GM08714 (cell line): Measurements from ENCODE around the gene PPP1R12B.

Experiments
- H3K4me3 ChIP-seq: fragments of 200-500 bp; sonication (Bioruptor generic); 2 replicates; pipeline ENCODE4 v1.5.1; 2014; ENCODE audit warnings: mild to moderate bottlenecking, low read length, inconsistent platforms
- ZNF274 ChIP-seq: IDR thresholded peaks from 2 replicates; pipeline ENCODE4 v1.6.1; 2012; ENCODE audit warnings: mild to moderate bottlenecking, low read depth, low read length

PPP1R12B gene

GRCh38 chr1:202561240-202561639 lies 212.7 kb downstream of the PPP1R12B start:
- no peak for TF ChIP-seq ZNF274
- H3K4me3 ChIP-seq = no peak overlapping the region

- TF ChIP-seq ZNF274 = no peak
- no peak overlapping the region for H3K4me3 ChIP-seq
Measured at GRCh38 chr1:202561726-202562443, 213.4 kb downstream of the PPP1R12B start.

- no peak overlapping the region for H3K4me3 ChIP-seq
- TF ChIP-seq ZNF274 = no peak
Measured at GRCh38 chr1:202562444-202563060, 214.1 kb downstream of the PPP1R12B start.

- no peak overlapping the region for H3K4me3 ChIP-seq
- no peak for TF ChIP-seq ZNF274
Measured at GRCh38 chr1:202563818-202564217, 215.3 kb downstream of the PPP1R12B start.

GRCh38 chr1:202564958-202565495 lies 216.5 kb downstream of the PPP1R12B start:
- H3K4me3 ChIP-seq = no peak overlapping the region
- TF ChIP-seq ZNF274 = no peak

DNA sequence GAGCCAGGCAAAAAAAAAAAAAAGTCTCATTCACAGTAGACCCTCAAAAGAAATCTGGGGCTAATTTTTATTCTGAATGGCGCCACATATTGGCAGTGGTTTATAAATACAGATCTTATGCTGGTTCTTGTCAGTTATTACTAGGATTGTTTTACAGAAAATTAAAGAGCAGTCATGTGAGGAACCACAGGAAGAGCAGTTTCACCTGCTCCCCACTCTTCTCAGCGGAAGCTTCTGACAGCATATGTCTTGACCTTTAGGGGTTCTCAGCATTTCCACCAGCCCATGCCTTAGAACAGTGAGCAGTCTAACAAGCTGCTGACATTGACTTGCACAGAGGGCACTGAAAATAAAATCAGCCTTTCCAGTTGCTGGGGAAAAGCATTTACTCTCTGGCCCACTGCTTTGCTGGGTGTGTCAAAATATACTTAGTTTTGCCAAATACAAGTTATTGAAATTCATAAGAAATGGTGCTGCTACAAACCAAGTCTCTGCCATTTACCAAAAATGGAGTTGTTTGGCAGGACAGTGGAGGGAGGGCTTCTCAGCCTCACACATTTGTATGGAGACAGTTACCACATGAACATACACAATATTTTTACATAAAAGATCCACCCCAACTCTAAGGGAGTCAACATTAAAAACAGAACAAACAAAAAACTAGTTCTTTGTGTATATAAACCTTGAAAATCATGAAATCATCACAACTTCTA lies 217.5 kb downstream of the PPP1R12B start:
- no peak for TF ChIP-seq ZNF274
- no peak overlapping the region for H3K4me3 ChIP-seq

DNA sequence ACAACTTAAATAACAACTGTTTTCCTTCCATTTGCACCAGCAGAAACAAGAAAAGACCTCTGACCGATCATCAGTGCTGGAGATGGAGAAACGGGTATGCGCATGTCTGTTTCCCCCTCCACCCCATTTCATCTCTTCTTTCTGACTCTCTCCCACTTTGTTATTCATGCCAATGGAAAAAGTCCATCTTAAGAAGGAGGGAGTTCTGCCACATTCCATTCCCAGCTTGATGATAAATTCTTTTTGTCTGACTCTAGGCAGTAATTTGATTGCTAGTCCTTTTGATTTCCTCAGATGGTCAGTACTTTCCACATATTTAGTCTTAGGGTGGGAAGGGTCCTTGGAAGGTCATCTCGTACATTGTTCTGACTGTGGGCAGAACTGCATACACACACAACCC lies 219.2 kb downstream of the PPP1R12B start:
- no peak for TF ChIP-seq ZNF274
- H3K4me3 ChIP-seq = no peak overlapping the region

- TF ChIP-seq ZNF274 = no peak
- H3K4me3 ChIP-seq = no peak overlapping the region
Measured at GRCh38 chr1:202568410-202568809, 219.9 kb downstream of the PPP1R12B start.

DNA sequence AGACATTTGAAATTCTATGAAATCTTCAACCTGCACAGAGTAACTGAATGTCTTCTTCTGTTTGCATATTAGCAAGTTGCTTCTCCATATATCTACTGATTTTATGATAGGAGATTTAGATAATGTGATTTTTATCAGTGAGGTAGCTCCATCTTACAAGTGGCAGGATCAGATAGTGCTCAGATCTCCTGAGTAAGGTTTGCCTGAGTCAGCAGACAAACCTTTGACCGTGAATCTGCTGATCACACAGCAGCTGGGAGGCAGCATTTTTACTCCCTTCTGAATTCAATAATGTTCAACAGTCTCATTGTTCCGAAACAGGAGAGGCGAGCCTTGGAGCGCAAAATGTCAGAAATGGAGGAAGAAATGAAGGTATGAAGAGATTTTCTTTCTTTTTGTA lies 220.3 kb downstream of the PPP1R12B start:
- no peak for TF ChIP-seq ZNF274
- H3K4me3 ChIP-seq = no peak overlapping the region

- no peak for TF ChIP-seq ZNF274
- no peak overlapping the region for H3K4me3 ChIP-seq
Measured at GRCh38 chr1:202569393-202570322, 221.2 kb downstream of the PPP1R12B start.

DNA sequence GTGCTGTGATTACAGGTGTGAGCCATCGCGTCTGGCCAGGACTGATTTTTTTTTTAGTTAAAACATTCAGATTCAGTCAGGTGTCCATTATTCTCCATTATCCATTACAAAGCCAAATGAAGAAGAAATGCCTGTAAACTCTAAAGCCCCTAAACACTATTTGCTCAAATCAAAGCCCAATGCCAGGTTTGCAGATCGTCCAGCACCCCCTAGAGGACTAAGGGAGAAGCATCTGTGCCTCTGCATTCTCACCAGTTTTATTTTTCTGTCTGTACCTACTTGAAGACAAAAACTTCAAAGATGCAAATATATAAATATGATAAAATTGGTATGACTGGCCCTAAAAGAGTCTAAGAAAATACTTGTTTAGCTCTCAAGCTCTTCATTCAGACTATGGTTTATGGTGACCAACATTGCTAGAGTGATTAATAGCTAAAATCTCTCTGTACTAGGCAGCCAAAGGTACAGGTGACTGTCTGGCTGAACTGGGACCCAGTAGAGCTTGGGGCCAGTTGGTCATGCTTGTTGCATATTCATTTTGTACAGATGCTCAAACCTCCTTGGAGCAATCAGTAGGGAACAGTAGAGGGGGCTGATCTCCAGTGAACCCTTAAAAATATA lies 223.3 kb downstream of the PPP1R12B start:
- TF ChIP-seq ZNF274 = no peak
- no peak overlapping the region for H3K4me3 ChIP-seq

GRCh38 chr1:202572867-202573266 lies 224.4 kb downstream of the PPP1R12B start:
- no peak for TF ChIP-seq ZNF274
- H3K4me3 ChIP-seq = no peak overlapping the region

GRCh38 chr1:202575918-202576653 lies 227.6 kb downstream of the PPP1R12B start:
- TF ChIP-seq ZNF274 = no peak
- no peak overlapping the region for H3K4me3 ChIP-seq

DNA sequence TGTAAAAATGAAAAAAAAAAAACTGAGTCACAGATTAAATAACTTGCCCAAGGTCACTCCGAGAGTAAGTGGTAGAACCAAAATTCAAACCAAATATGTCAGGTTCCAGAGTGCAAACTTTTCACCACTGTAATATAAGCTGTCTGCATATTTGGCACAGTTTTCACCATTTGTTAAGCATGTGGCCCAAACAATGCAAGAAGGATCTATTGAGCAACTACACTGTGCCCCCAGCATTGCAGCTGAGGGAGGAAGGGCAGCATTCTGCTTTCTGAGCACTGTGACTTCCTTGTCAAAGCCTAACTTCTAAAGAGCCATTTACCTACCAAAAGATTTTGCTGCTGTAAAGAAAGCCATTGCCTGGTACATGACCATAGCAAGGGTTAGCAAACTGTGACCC lies 228.3 kb downstream of the PPP1R12B start:
- no peak for TF ChIP-seq ZNF274
- H3K4me3 ChIP-seq = no peak overlapping the region
